Urinary bladder (tissue), 4 donors: ENCODE measurements around the gene NEUROD2. TPM values are rescaled to one million over a fixed set of nuclear protein-coding genes. Genes with fewer than 3 reads are reported as not detected.

Experiments used
- DNase-seq: peaks from one replicate; pipeline ENCODE4 v3.0.0-alpha.2; 2015; ENCODE audit errors: extremely low spot score
- H3K27ac ChIP-seq: one replicate; pipeline ENCODE4 v1.5.1; 2013; ENCODE audit warnings: low read depth, mild to moderate bottlenecking, moderate library complexity
- H3K36me3 ChIP-seq: one replicate; pipeline ENCODE4 v1.6.1; 2013; ENCODE audit warnings: mild to moderate bottlenecking, moderate library complexity; ENCODE audit not compliant: insufficient read depth
- H3K4me1 ChIP-seq: one replicate; pipeline ENCODE4 v1.6.1; 2013; ENCODE audit warnings: mild to moderate bottlenecking, moderate library complexity; ENCODE audit not compliant: insufficient read depth
- H3K4me3 ChIP-seq: one replicate; pipeline ENCODE4 v1.5.1; 2013; ENCODE audit warnings: low read depth, low read length
- WGBS: extraction: QIAGEN DNeasy Blood & Tissue Kit; methylation state at CpG from one replicate; pipeline ENCODE4 v1.1.7; 2013; 5-methylcytosine and 5-hydroxymethylcytosine counted together
- polyA plus RNA-seq: library from polyadenylated mRNA; stranded (reverse); fragments of 200-250 nt; gene quantifications from one replicate; pipeline ENCODE4 v1.2.3, GENCODE V29; 2013
- total RNA-seq: library from RNA; depleted of rRNA; stranded (reverse); fragments of >200 nt; gene quantifications from one replicate; pipeline ENCODE4 v1.2.3, GENCODE V29; 2014
- donor health status: healthy with polysubstance abuse.
- donor health status: healthy.

NEUROD2 gene
- total and polyA plus RNA-seq, 2 donors: not detected

GRCh38 chr17:39628655-39629493 is 21.2 kb upstream of the NEUROD2 start:
- no peak for DNase-seq
- WGBS: 58% methylated on average over 10 of the region's 10 CpGs
- Histone ChIP-seq H3K4me1 (no peaks in the 10 kb centered on the region), H3K4me3 (no peak overlapping the region), H3K27ac (no peak overlapping the region), H3K36me3 (no peaks in the 10 kb centered on the region)

- WGBS: 42% methylated on average over 16 of the region's 16 CpGs
- Histone ChIP-seq H3K27ac (peak overlapping the region; percentile 31), H3K4me3 (peak overlapping the region; percentile 31), H3K4me1 (no peaks in the 10 kb centered on the region), H3K36me3 (no peaks in the 10 kb centered on the region)
- DNase-seq: no peak
Measured at GRCh38 chr17:39627712-39628516, 20.2 kb upstream of the NEUROD2 start.

GRCh38 chr17:39627047-39627711 is 19.5 kb upstream of the NEUROD2 start:
- H3K4me1 ChIP-seq: no peaks in the 10 kb centered on the region
- peak overlapping the region; percentile 31 for H3K4me3 ChIP-seq
- 3% methylated on average over 72 of the region's 72 CpGs for WGBS
- no peak for DNase-seq
- H3K36me3 ChIP-seq: no peaks in the 10 kb centered on the region
- no peak overlapping the region for H3K27ac ChIP-seq

GRCh38 chr17:39626171-39627046 is 18.7 kb upstream of the NEUROD2 start, which contains the start of gene PPP1R1B:
TSS of gene PPP1R1B (plus strand) at chr17:39626952. CDS start at chr17:39627393, 441 bp downstream.
- 15% methylated on average over 29 of the region's 29 CpGs for WGBS
- H3K4me3 ChIP-seq: peak within 1 kb of the TSS; percentile 31
- H3K36me3 ChIP-seq: no peaks in the 10 kb centered on the region
- no peaks in the 10 kb centered on the region for H3K4me1 ChIP-seq
- no peak for DNase-seq
- peak within 1 kb of the TSS; percentile 31 for H3K27ac ChIP-seq

- Histone ChIP-seq H3K27ac (no peak overlapping the region), H3K4me3 (no peak overlapping the region), H3K4me1 (no peaks in the 10 kb centered on the region), H3K36me3 (no peaks in the 10 kb centered on the region)
- DNase-seq: no peak
- 37% methylated on average over 5 of the region's 5 CpGs for WGBS
Measured at GRCh38 chr17:39625198-39625785, 17.6 kb upstream of the NEUROD2 start.

GRCh38 chr17:39624313-39624712 is 16.6 kb upstream of the NEUROD2 start:
- Histone ChIP-seq H3K4me3 (no peak overlapping the region), H3K27ac (no peak overlapping the region), H3K4me1 (no peaks in the 10 kb centered on the region), H3K36me3 (no peaks in the 10 kb centered on the region)
- no peak for DNase-seq
- WGBS: 71% methylated on average over 8 of the region's 8 CpGs

- Histone ChIP-seq H3K4me1 (no peaks in the 10 kb centered on the region), H3K36me3 (no peaks in the 10 kb centered on the region), H3K4me3 (no peak overlapping the region), H3K27ac (no peak overlapping the region)
- WGBS: 8% methylated on average over 16 of the region's 16 CpGs
- DNase-seq: no peak
Measured at GRCh38 chr17:39623356-39623950, 15.7 kb upstream of the NEUROD2 start.

- H3K4me1 ChIP-seq: no peaks in the 10 kb centered on the region
- H3K4me3 ChIP-seq: no peak overlapping the region
- 56% methylated on average over 16 of the region's 16 CpGs for WGBS
Measured at GRCh38 chr17:39622380-39623006, 14.8 kb upstream of the NEUROD2 start.

GRCh38 chr17:39621523-39622379 is 14.0 kb upstream of the NEUROD2 start:
- Histone ChIP-seq H3K36me3 (no peaks in the 10 kb centered on the region), H3K4me1 (no peaks in the 10 kb centered on the region), H3K27ac (no peak overlapping the region), H3K4me3 (no peak overlapping the region)
- 8% methylated on average over 26 of the region's 26 CpGs for WGBS
- DNase-seq: peak; percentile 72

More at GRCh38 chr17:39622380-39623006, 14.8 kb upstream of the NEUROD2 start:
- H3K27ac ChIP-seq: no peak overlapping the region
- DNase-seq: no peak
- no peaks in the 10 kb centered on the region for H3K36me3 ChIP-seq

GRCh38 chr17:39619786-39620101 is 12.0 kb upstream of the NEUROD2 start:
- no peak overlapping the region for H3K4me3 ChIP-seq
- no peak for DNase-seq
- no peaks in the 10 kb centered on the region for H3K4me1 ChIP-seq
- H3K27ac ChIP-seq: no peak overlapping the region
- WGBS: 39% methylated on average over 1 of the region's 1 CpG
- no peaks in the 10 kb centered on the region for H3K36me3 ChIP-seq

GRCh38 chr17:39618956-39619785 is 11.5 kb upstream of the NEUROD2 start:
- Histone ChIP-seq H3K27ac (no peak overlapping the region), H3K4me1 (no peaks in the 10 kb centered on the region), H3K36me3 (no peaks in the 10 kb centered on the region), H3K4me3 (no peak overlapping the region)
- 53% methylated on average over 13 of the region's 13 CpGs for WGBS
- DNase-seq: no peak
